HepG2 (cell line): ENCODE data around the gene URM1. TPM values are rescaled to one million over a fixed set of nuclear protein-coding genes. Genes with fewer than 3 reads are reported as not detected.

Experiments
- AGO2 ChIP-seq: fragments of 200-400 bp; formaldehyde crosslinking; optimal IDR thresholded peaks from 2 replicates; pipeline ENCODE3; 2017; ENCODE audit warnings: mild to moderate bottlenecking, low read depth, low read length, moderate library complexity
- BHLHE40 ChIP-seq: IDR thresholded peaks from 2 replicates; pipeline ENCODE4 v1.6.1; 2011; ENCODE audit warnings: low read length, improper control_type of control experiment
- CHCHD3 ChIP-seq: sonication (generic); formaldehyde crosslinking; IDR thresholded peaks from 2 replicates; pipeline ENCODE4 v1.8.0; 2022; ENCODE audit warnings: mild to moderate bottlenecking, missing genetic modification reagents, moderate library complexity
- DNMT1 ChIP-seq: sonication (generic); formaldehyde crosslinking; IDR thresholded peaks from 2 replicates; pipeline ENCODE4 v1.5.1; 2020; ENCODE audit warnings: mild to moderate bottlenecking, missing genetic modification reagents
- ELF4 ChIP-seq: sonication (generic); formaldehyde crosslinking; IDR thresholded peaks from 2 replicates; pipeline ENCODE4 v1.5.0; 2020; ENCODE audit warnings: missing genetic modification reagents, mild to moderate bottlenecking, moderate library complexity, borderline replicate concordance
- FOXC1 ChIP-seq: sonication (generic); formaldehyde crosslinking; IDR thresholded peaks from 2 replicates; pipeline ENCODE4 v1.8.0; 2022; ENCODE audit warnings: mild to moderate bottlenecking, missing genetic modification reagents, borderline replicate concordance
- HNF1A ChIP-seq, 2 experiments: sonication (generic) in 1 of 2; formaldehyde crosslinking in 1 of 2; IDR thresholded peaks; 2 replicates each; pipeline versions ENCODE4 v1.4.0 to v1.6.1; 2016 to 2020; ENCODE audit warnings: borderline replicate concordance in 1 of 2, low read depth in 1 of 2, mild to moderate bottlenecking in 1 of 2, missing genetic modification reagents in 1 of 2
- KLF11 ChIP-seq: IDR thresholded peaks from 2 replicates; pipeline ENCODE4 v1.6.1; 2016; ENCODE audit warnings: missing compliant biosample characterization
- MNT ChIP-seq: fragments of 450-650 bp; IDR thresholded peaks from 2 replicates; pipeline ENCODE4 v1.6.1; 2016
- NKX3-1 ChIP-seq: sonication (generic); formaldehyde crosslinking; IDR thresholded peaks from 2 replicates; pipeline ENCODE4 v1.5.0; 2020; ENCODE audit warnings: missing genetic modification reagents
- NR2F1 ChIP-seq, 2 experiments: fragments of 450-650 bp in 1 of 2; formaldehyde crosslinking in 1 of 2; IDR thresholded peaks; 2 replicates each; pipeline versions ENCODE4 v1.5.0 to v1.6.1; 2016 to 2020; ENCODE audit warnings: mild to moderate bottlenecking in 1 of 2, missing compliant biosample characterization in 1 of 2, missing genetic modification reagents in 1 of 2, moderate library complexity in 1 of 2
- PHF5A ChIP-seq: IDR thresholded peaks from one replicate; pipeline ENCODE4 v1.6.1; 2018; ENCODE audit warnings: low read depth, missing genetic modification reagents; ENCODE audit not compliant: unreplicated experiment
- PHF8 ChIP-seq: sonication (generic); formaldehyde crosslinking; IDR thresholded peaks from 2 replicates; pipeline ENCODE4 v1.5.0; 2020; ENCODE audit warnings: missing genetic modification reagents
- PRMT3 ChIP-seq: sonication (generic); formaldehyde crosslinking; IDR thresholded peaks from 2 replicates; pipeline ENCODE4 v1.8.1; 2022; ENCODE audit warnings: low read depth, mild to moderate bottlenecking, moderate library complexity, missing genetic modification reagents, borderline replicate concordance
- RFX3 ChIP-seq: IDR thresholded peaks from 2 replicates; pipeline ENCODE4 v1.6.1; 2016; ENCODE audit warnings: missing biosample characterization, missing genetic modification reagents
- SNAI1 ChIP-seq: sonication (generic); formaldehyde crosslinking; IDR thresholded peaks from 2 replicates; pipeline ENCODE4 v1.5.0; 2020; ENCODE audit warnings: mild to moderate bottlenecking, missing genetic modification reagents, borderline replicate concordance
- TRIM22 ChIP-seq: fragments of 450-650 bp; IDR thresholded peaks from 2 replicates; pipeline ENCODE4 v1.6.1; 2017
- ZNF143 ChIP-seq: sonication (generic); formaldehyde crosslinking; IDR thresholded peaks from 2 replicates; pipeline ENCODE4 v1.4.0; 2020; ENCODE audit warnings: missing genetic modification reagents
- ZNF331 ChIP-seq: sonication (generic); formaldehyde crosslinking; IDR thresholded peaks from 2 replicates; pipeline ENCODE4 v1.4.0; 2020; ENCODE audit warnings: missing genetic modification reagents
- ZNF354B ChIP-seq: sonication (generic); formaldehyde crosslinking; IDR thresholded peaks from 2 replicates; pipeline ENCODE4 v1.8.0; 2022; ENCODE audit warnings: mild to moderate bottlenecking, missing genetic modification reagents
- ZNF570 ChIP-seq: sonication (generic); formaldehyde crosslinking; IDR thresholded peaks from 2 replicates; pipeline ENCODE4 v1.4.0; 2020; ENCODE audit warnings: mild to moderate bottlenecking, missing genetic modification reagents, borderline replicate concordance
- ZNF724P ChIP-seq: sonication (generic); formaldehyde crosslinking; IDR thresholded peaks from 2 replicates; pipeline ENCODE4 v1.8.0; 2022; ENCODE audit warnings: missing genetic modification reagents, borderline replicate concordance
- polyA plus RNA-seq, 8 experiments: library from polyadenylated mRNA; depleted of rRNA in 3 of 8; stranded (reverse) in 7 of 8; unstranded in 1 of 8; fragments of >200 nt; fragmentation: Illumina TruSeq in 4 of 8; extraction: Trizol in 4 of 8; gene quantifications; 2 replicates each; pipeline versions ENCODE4 v1.2.1 to v1.2.3, GENCODE V29; 2011 to 2016; ENCODE audit warnings: low read depth in 4 of 8, missing spikeins in 1 of 8, mixed read lengths in 1 of 8; ENCODE audit not compliant: insufficient read depth in 1 of 8
- total RNA-seq, 5 experiments: library from RNA; depleted of rRNA; stranded (reverse); fragments of >200 nt; fragmentation: Illumina TruSeq; extraction: Trizol; gene quantifications; 2 replicates each; pipeline ENCODE4 v1.2.3, GENCODE V29; 2016; ENCODE audit warnings: low read depth in 1 of 5

URM1 gene
- total and polyA plus RNA-seq, 2 of the 13 experiments (the other 11 are each of a cell fraction or from before 2014, with no cell fraction given), result 37.1 to 41.3 TPM

GRCh38 chr9:128420651-128421481 is 49.7 kb downstream of the URM1 start, which contains the start of gene CERCAM (continued):
- TF ChIP-seq AGO2 (no peak), RFX3 (no peak), TRIM22 (no peak), NR2F1 (CRISPR knock-in tag; IDR thresholded peaks at IDR 0.05) (no peak), SNAI1 (CRISPR knock-in tag) (no peak), CHCHD3 (no peak), DNMT1 (CRISPR knock-in tag) (0 out of 2 replicates have a peak, but pooled peaks have one; percentile 71), ELF4 (CRISPR knock-in tag) (no peak), ZNF331 (no peak), ZNF354B (no peak), NKX3-1 (CRISPR knock-in tag) (no peak), PHF8 (CRISPR knock-in tag) (peak; percentile 68), FOXC1 (CRISPR knock-in tag) (no peak), PRMT3 (CRISPR knock-in tag) (no peak), KLF11 (no peak), HNF1A (IDR thresholded peaks at IDR 0.05; ENCODE audit: low read depth) (no peak), HNF1A (CRISPR knock-in tag; IDR thresholded peaks at IDR 0.05; ENCODE audit: borderline replicate concordance) (0 out of 2 replicates have a peak, but pooled peaks have one; percentile 38), PHF5A (CRISPR knock-in tag) (no peak), ZNF724P (CRISPR knock-in tag) (no peak), ZNF570 (CRISPR knock-in tag) (no peak), BHLHE40 (no peak), MNT (no peak), ZNF143 (CRISPR knock-in tag) (no peak)
